Lung (tissue), 12 donors: ENCODE measurements around the gene P3H4. TPM values are rescaled to one million over a fixed set of nuclear protein-coding genes. Genes with fewer than 3 reads are reported as not detected.

Source experiments
- ATAC-seq: fragments of 200-7000 bp; cut with Tn5 transposase; one replicate; pipeline ENCODE4 v1.9.1; 2020; ENCODE audit warnings: moderate number of reproducible peaks; ENCODE audit not compliant: insufficient read depth, low FRiP score
- DNase-seq, 3 donors: peaks; one replicate each; pipeline ENCODE4 v3.0.0-alpha.2; 2013 to 2017
- H3K27ac ChIP-seq, 2 donors: one replicate each; pipeline ENCODE4 v1.5.1; 2013; ENCODE audit warnings: mild to moderate bottlenecking in 2 of 2, moderate library complexity in 2 of 2, control low read depth in 1 of 2, inconsistent platforms in 1 of 2, low read depth in 1 of 2, low read length in 1 of 2
- H3K27me3 ChIP-seq, 3 donors: one replicate each; pipeline ENCODE4 v1.5.1; 2013; ENCODE audit warnings: low read length in 2 of 3; ENCODE audit not compliant: control insufficient read depth in 3 of 3, insufficient read depth in 3 of 3
- H3K36me3 ChIP-seq, 4 donors: one replicate each; pipeline ENCODE4 v1.5.1; 2013; ENCODE audit warnings: low read length in 4 of 4, mild to moderate bottlenecking in 1 of 4, moderate library complexity in 1 of 4; ENCODE audit not compliant: control insufficient read depth in 4 of 4, insufficient read depth in 4 of 4
- H3K4me1 ChIP-seq, 5 donors: one replicate each; pipeline ENCODE4 v1.5.1; 2013; ENCODE audit warnings: low read length in 5 of 5, mild to moderate bottlenecking in 2 of 5, moderate library complexity in 1 of 5; ENCODE audit not compliant: control insufficient read depth in 5 of 5, insufficient read depth in 5 of 5
- H3K4me3 ChIP-seq: one replicate; pipeline ENCODE4 v1.5.1; 2013; ENCODE audit warnings: mild to moderate bottlenecking, control low read depth, moderate library complexity
- H3K9ac ChIP-seq, 2 donors: one replicate each; pipeline ENCODE4 v1.5.1; 2013; ENCODE audit warnings: low read length in 2 of 2, control low read depth in 1 of 2; ENCODE audit not compliant: insufficient read depth in 1 of 2
- H3K9me3 ChIP-seq, 4 donors: one replicate each; pipeline ENCODE4 v1.5.1; 2013; ENCODE audit warnings: low read length in 3 of 4, mild to moderate bottlenecking in 1 of 4, moderate library complexity in 1 of 4; ENCODE audit not compliant: control insufficient read depth in 4 of 4, insufficient read depth in 3 of 4
- CTCF ChIP-seq: IDR thresholded peaks from 2 replicates; pipeline ENCODE4 v1.5.1; 2012; ENCODE audit warnings: mild to moderate bottlenecking; ENCODE audit errors: control extremely low read depth, extremely low read depth
- WGBS, 2 donors: extraction: QIAGEN DNeasy Blood & Tissue Kit; methylation state at CpG; one replicate each; pipeline ENCODE4 v1.1.7; 2013; 5-methylcytosine and 5-hydroxymethylcytosine counted together
- polyA plus RNA-seq, 2 donors: library from polyadenylated mRNA; stranded (reverse); fragments of 200-250 nt; gene quantifications; one replicate each; pipeline ENCODE4 v1.2.1, GENCODE V29; 2013
- total RNA-seq, 2 donors: library from RNA; depleted of rRNA in 1 of 2; stranded (reverse); fragments of >200 nt in 1 of 2; gene quantifications; one replicate each; pipeline ENCODE4 v1.2.1, GENCODE V29; 2014 to 2021
- donor health status: control.
- donor health status: control.
- donor health status: Bipolar disorder and iron deficiency.
- donor health status: healthy.
- donor health status: DM: yes; HTN: yes; CAD: no.

Gene P3H4
- total and polyA plus RNA-seq, 4 donors = 6.8 to 13.2 (median 11.0) TPM

GRCh38 chr17:41803049-41804020 is 8.4 kb downstream of the P3H4 start:
- Histone ChIP-seq H3K27me3 (no peaks in the 10 kb centered on the region), H3K4me1 (peaks cover 0 to 10% (median 5%) of the 10 kb centered on the region in 5 donors), H3K9ac (no peak overlapping the region), H3K9me3 (no peaks in the 10 kb centered on the region), H3K4me3 (no peak overlapping the region), H3K27ac (no peak overlapping the region), H3K36me3 (peaks cover 0 to 10% (median 4%) of the 10 kb centered on the region in 4 donors)
- 71 to 77% methylated on average over 23 to 24 of the region's 24 CpGs for WGBS, 2 donors
- ATAC-seq (no peak), DNase-seq (no peak)
- TF ChIP-seq CTCF = no peak

GRCh38 chr17:41801374-41802271 is 10.1 kb downstream of the P3H4 start:
- peak overlapping the region in 1 of 2 donors; percentile 60 for H3K27ac ChIP-seq
- 16 to 26% methylated on average over 14 of the region's 14 CpGs for WGBS, 2 donors

More at GRCh38 chr17:41801374-41802271, 10.1 kb downstream of the P3H4 start:
- ATAC-seq (peak; percentile 84), DNase-seq (peak; percentile 85 to 86 (median 85))
- Histone ChIP-seq H3K9me3 (no peaks in the 10 kb centered on the region), H3K36me3 (peaks cover 0 to 6% (median 3%) of the 10 kb centered on the region in 4 donors), H3K4me1 (peaks cover 0 to 10% (median 5%) of the 10 kb centered on the region in 5 donors), H3K4me3 (no peak overlapping the region), H3K9ac (no peak overlapping the region), H3K27me3 (no peaks in the 10 kb centered on the region)
- TF ChIP-seq CTCF = peak; percentile 93
